A549 (cell line): Measurements from ENCODE around the gene ANKRD34A. TPM values are rescaled to one million over a fixed set of nuclear protein-coding genes. Genes with fewer than 3 reads are reported as not detected.

Source experiments
- ATAC-seq, 2 experiments: fragments of 200-7000 bp in 1 of 2; fragments of >200 bp in 1 of 2; cut with Nextera tagmentation in 1 of 2; cut with Tn5 transposase in 1 of 2; 3 replicates each; pipeline versions ENCODE4 v1.8.0 to v1.9.1; 2018 to 2020; ENCODE audit warnings: mild to moderate bottlenecking in 1 of 2, moderate library complexity in 1 of 2
- CTCF ChIA-PET: fragments of 300-600 bp; sonication (Branson Sonifier 250); formaldehyde crosslinking; extraction: SDS; loops from one replicate; lab custom pipeline; 2021; ENCODE audit warnings: antibody characterized with exemption, inconsistent platforms; lab: Yijun Ruan, JAX
- POLR2A ChIA-PET: fragments of 350-600 bp; formaldehyde crosslinking; extraction: SDS; loops from one replicate; lab custom pipeline; 2021; ENCODE audit warnings: antibody characterized with exemption, inconsistent platforms; lab: Yijun Ruan, JAX
- DNase-seq, 2 experiments: peaks; one replicate each; pipeline versions ENCODE4 v3.0.0 to v3.0.0-alpha.2; 2011 to 2016; ENCODE audit warnings: low read depth in 1 of 2, low spot score in 1 of 2
- FAIRE-seq: peaks from 2 replicates; lab custom pipeline; 2011; peaks lifted over from hg19 to GRCh38; lab: Jason Lieb, UNC
- H3K27ac ChIP-seq, 2 experiments: fragments of >200 bp; sonication (Bioruptor Twin); formaldehyde crosslinking; 3 replicates each; pipeline ENCODE4 v1.5.1; 2016 to 2017
- H3K4me1 ChIP-seq: fragments of >200 bp; sonication (Bioruptor Twin); formaldehyde crosslinking; 3 replicates; pipeline ENCODE4 v1.6.1; 2016
- H3K4me2 ChIP-seq: fragments of >200 bp; sonication (Bioruptor Twin); formaldehyde crosslinking; 3 replicates; pipeline ENCODE4 v1.6.1; 2016
- H3K4me3 ChIP-seq: fragments of >200 bp; sonication (Bioruptor Twin); formaldehyde crosslinking; 3 replicates; pipeline ENCODE4 v1.5.1; 2016
- H3K9me3 ChIP-seq: fragments of >200 bp; sonication (Bioruptor Twin); formaldehyde crosslinking; 3 replicates; pipeline ENCODE4 v1.6.1; 2016
- CBX2 ChIP-seq: fragments of 200-600 bp; sonication (generic); IDR thresholded peaks from 2 replicates; pipeline ENCODE4 v1.6.1; 2016; ENCODE audit warnings: low read depth, mild to moderate bottlenecking, borderline replicate concordance
- EHF ChIP-seq: fragments of 250-450 bp; sonication (Bioruptor Pico); IDR thresholded peaks from 2 replicates; pipeline ENCODE4 v1.5.0; 2020; ENCODE audit warnings: mild to moderate bottlenecking
- EP300 ChIP-seq, 2 experiments: fragments of >200 bp; sonication (Bioruptor Twin); formaldehyde crosslinking; IDR thresholded peaks; 2 replicates in 1 of 2; 3 replicates in 1 of 2; pipeline ENCODE4 v1.6.1; 2016 to 2017
- FOSL2 ChIP-seq, 2 experiments: fragments of 450-650 bp in 1 of 2; fragments of >200 bp in 1 of 2; sonication (Bioruptor Twin) in 1 of 2; formaldehyde crosslinking; IDR thresholded peaks; 2 replicates each; pipeline versions ENCODE4 v1.5.0 to v1.6.1; 2016 to 2020; ENCODE audit warnings: mild to moderate bottlenecking in 1 of 2, moderate library complexity in 1 of 2
- FOXS1 ChIP-seq: fragments of 250-450 bp; sonication (Bioruptor Pico); IDR thresholded peaks from 2 replicates; pipeline ENCODE4 v1.5.0; 2020; ENCODE audit warnings: mild to moderate bottlenecking, moderate library complexity
- HDAC2 ChIP-seq: fragments of 200-600 bp; sonication (generic); IDR thresholded peaks from 2 replicates; pipeline ENCODE4 v1.6.1; 2016
- HEYL ChIP-seq: fragments of 250-450 bp; sonication (Bioruptor Pico); IDR thresholded peaks from 2 replicates; pipeline ENCODE4 v1.8.0; 2021; ENCODE audit warnings: mild to moderate bottlenecking, moderate library complexity
- HOXA7 ChIP-seq: fragments of 250-450 bp; sonication (Bioruptor Pico); IDR thresholded peaks from 2 replicates; pipeline ENCODE4 v1.5.0; 2020; ENCODE audit warnings: mild to moderate bottlenecking, moderate library complexity
- NFE2L2 ChIP-seq: fragments of 150-350 bp; conservative IDR thresholded peaks from 2 replicates; pipeline ENCODE4 v1.6.1; 2014; ENCODE audit warnings: low read length
- NR3C1 ChIP-seq: fragments of >200 bp; sonication (Bioruptor Twin); formaldehyde crosslinking; IDR thresholded peaks from 3 replicates; pipeline ENCODE4 v1.6.1; 2017
- PHF8 ChIP-seq: fragments of 200-600 bp; sonication (generic); IDR thresholded peaks from 2 replicates; pipeline ENCODE4 v1.6.1; 2016; ENCODE audit warnings: low read depth, mild to moderate bottlenecking, antibody characterized with exemption, moderate library complexity, borderline replicate concordance
- RFX5 ChIP-seq: fragments of 450-650 bp; IDR thresholded peaks from 2 replicates; pipeline ENCODE4 v1.7.1; 2014; ENCODE audit warnings: antibody characterized with exemption, mild to moderate bottlenecking, moderate library complexity
- RNF2 ChIP-seq: fragments of 200-600 bp; sonication (generic); IDR thresholded peaks from 2 replicates; pipeline ENCODE4 v1.6.1; 2016; ENCODE audit warnings: low read depth, mild to moderate bottlenecking, antibody characterized with exemption, moderate library complexity, borderline replicate concordance
- SMC3 ChIP-seq: fragments of >200 bp; sonication (Bioruptor Twin); formaldehyde crosslinking; IDR thresholded peaks from 3 replicates; pipeline ENCODE4 v1.6.1; 2018; ENCODE audit warnings: inconsistent platforms
- TP53 ChIP-seq: fragments of 250-450 bp; sonication (Bioruptor Pico); IDR thresholded peaks from 2 replicates; pipeline ENCODE4 v1.5.0; 2021; ENCODE audit warnings: mild to moderate bottlenecking, moderate library complexity
- ZC3H11A ChIP-seq: fragments of 450-650 bp; IDR thresholded peaks from 2 replicates; pipeline ENCODE4 v1.6.1; 2014; ENCODE audit warnings: antibody characterized with exemption, mild to moderate bottlenecking
- ZNF302 ChIP-seq: fragments of 250-450 bp; sonication (Bioruptor Pico); IDR thresholded peaks from 2 replicates; pipeline ENCODE4 v1.9.0; 2021; ENCODE audit warnings: inconsistent platforms, mild to moderate bottlenecking, moderate library complexity
- ZSCAN20 ChIP-seq: fragments of 250-450 bp; sonication (Bioruptor Pico); IDR thresholded peaks from 2 replicates; pipeline ENCODE4 v1.8.0; 2022; ENCODE audit warnings: mild to moderate bottlenecking, moderate library complexity
- whole genome bisulfite sequencing: methylation state at CpG from one replicate; pipeline ENCODE4 v1.1.6; 2017; ENCODE audit errors: missing lambda C conversion rate; 5-methylcytosine and 5-hydroxymethylcytosine counted together
- polyA plus RNA-seq, 4 experiments: library from polyadenylated mRNA; depleted of rRNA in 3 of 4; stranded (reverse); fragments of >200 nt; fragmentation: RNase III in 1 of 4; extraction: RNeasy Plus Mini Kit Qiagen cat#74134 plus additional on column Dnase treatment in 1 of 4; gene quantifications; 2 replicates in 3 of 4; 3 replicates in 1 of 4; pipeline ENCODE4 v1.2.3, GENCODE V29; 2011 to 2017
- TF ChIP-seq, protein P1 (sequence below): fragments of >200 bp; sonication (Bioruptor Twin); formaldehyde crosslinking; IDR thresholded peaks from 2 replicates; pipeline ENCODE4 v1.6.1; 2016
- TF ChIP-seq, protein P2 (sequence below): fragments of 150-350 bp; IDR thresholded peaks from 2 replicates; pipeline ENCODE4 v1.6.1; 2014; ENCODE audit warnings: low read depth, mild to moderate bottlenecking, low read length
- TF ChIP-seq, protein P3 (sequence below): fragments of 200-600 bp; sonication (generic); IDR thresholded peaks from 2 replicates; pipeline ENCODE4 v1.6.1; 2016; ENCODE audit warnings: antibody characterized with exemption, mild to moderate bottlenecking, moderate library complexity

The ANKRD34A gene
- polyA plus RNA-seq, 2 of the 4 experiments (the other 2 are of a cell fraction) = 0.30 to 0.39 TPM

DNA sequence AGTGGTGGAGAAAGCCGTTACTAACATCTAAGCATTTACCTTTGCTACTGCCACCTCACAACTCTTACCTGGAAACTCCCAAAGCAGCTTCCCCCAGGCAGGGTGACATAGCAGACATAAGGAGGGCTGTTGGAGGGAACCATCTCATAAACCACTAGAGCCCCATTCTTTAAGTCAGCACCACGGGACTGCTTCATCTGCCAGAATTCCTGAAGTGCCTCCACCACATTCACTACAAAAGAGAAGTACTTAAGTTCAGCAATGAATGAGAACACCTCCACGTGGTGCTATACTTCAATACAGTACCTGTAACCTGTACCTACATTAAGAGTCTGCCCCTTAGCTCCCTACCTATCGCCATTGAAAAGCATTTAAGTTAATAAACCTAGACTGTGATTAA, 16.8 kb downstream of the ANKRD34A start:
- POLR2A ChIA-PET = no interaction called here
- H3K4me3 ChIP-seq = no peak overlapping the region
- no peaks in the 10 kb centered on the region for H3K4me1 ChIP-seq
- whole genome bisulfite sequencing = 88% methylated on average over 4 of the region's 4 CpGs
- ATAC-seq = no peak
- no peak for DNase-seq
- no peak overlapping the region for H3K27ac ChIP-seq
- FAIRE-seq = no peak
- CTCF ChIA-PET = interaction anchor here (1.0 to 1.2 kb wide), 2 partner anchors 17 to 103 kb away, joined by 4 to 5 read pairs; partner anchors contain the start of genes ANKRD34A, NUDT17 and POLR3GL
- H3K9me3 ChIP-seq = no peaks in the 10 kb centered on the region
- TF ChIP-seq, protein P1, sequence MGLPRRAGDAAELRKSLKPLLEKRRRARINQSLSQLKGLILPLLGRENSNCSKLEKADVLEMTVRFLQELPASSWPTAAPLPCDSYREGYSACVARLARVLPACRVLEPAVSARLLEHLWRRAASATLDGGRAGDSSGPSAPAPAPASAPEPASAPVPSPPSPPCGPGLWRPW = no peak
- TF ChIP-seq ZNF302 (CRISPR knock-in tag) = no peak
- no peak for TF ChIP-seq ZSCAN20 (CRISPR knock-in tag)
- no peak for TF ChIP-seq RNF2
- no peak for TF ChIP-seq RFX5
- TF ChIP-seq, protein P2, sequence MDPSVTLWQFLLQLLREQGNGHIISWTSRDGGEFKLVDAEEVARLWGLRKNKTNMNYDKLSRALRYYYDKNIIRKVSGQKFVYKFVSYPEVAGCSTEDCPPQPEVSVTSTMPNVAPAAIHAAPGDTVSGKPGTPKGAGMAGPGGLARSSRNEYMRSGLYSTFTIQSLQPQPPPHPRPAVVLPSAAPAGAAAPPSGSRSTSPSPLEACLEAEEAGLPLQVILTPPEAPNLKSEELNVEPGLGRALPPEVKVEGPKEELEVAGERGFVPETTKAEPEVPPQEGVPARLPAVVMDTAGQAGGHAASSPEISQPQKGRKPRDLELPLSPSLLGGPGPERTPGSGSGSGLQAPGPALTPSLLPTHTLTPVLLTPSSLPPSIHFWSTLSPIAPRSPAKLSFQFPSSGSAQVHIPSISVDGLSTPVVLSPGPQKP = no peak
- TF ChIP-seq, protein P3, sequence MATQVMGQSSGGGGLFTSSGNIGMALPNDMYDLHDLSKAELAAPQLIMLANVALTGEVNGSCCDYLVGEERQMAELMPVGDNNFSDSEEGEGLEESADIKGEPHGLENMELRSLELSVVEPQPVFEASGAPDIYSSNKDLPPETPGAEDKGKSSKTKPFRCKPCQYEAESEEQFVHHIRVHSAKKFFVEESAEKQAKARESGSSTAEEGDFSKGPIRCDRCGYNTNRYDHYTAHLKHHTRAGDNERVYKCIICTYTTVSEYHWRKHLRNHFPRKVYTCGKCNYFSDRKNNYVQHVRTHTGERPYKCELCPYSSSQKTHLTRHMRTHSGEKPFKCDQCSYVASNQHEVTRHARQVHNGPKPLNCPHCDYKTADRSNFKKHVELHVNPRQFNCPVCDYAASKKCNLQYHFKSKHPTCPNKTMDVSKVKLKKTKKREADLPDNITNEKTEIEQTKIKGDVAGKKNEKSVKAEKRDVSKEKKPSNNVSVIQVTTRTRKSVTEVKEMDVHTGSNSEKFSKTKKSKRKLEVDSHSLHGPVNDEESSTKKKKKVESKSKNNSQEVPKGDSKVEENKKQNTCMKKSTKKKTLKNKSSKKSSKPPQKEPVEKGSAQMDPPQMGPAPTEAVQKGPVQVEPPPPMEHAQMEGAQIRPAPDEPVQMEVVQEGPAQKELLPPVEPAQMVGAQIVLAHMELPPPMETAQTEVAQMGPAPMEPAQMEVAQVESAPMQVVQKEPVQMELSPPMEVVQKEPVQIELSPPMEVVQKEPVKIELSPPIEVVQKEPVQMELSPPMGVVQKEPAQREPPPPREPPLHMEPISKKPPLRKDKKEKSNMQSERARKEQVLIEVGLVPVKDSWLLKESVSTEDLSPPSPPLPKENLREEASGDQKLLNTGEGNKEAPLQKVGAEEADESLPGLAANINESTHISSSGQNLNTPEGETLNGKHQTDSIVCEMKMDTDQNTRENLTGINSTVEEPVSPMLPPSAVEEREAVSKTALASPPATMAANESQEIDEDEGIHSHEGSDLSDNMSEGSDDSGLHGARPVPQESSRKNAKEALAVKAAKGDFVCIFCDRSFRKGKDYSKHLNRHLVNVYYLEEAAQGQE = no peak
- TF ChIP-seq EP300 (IDR thresholded peaks at IDR 0.05) = no peak
- no peak for TF ChIP-seq SMC3
- TF ChIP-seq FOXS1 = no peak
- no peak for TF ChIP-seq HDAC2
- TF ChIP-seq PHF8 = no peak
- no peak for TF ChIP-seq ZC3H11A
- no peak overlapping the region for H3K4me2 ChIP-seq

DNA sequence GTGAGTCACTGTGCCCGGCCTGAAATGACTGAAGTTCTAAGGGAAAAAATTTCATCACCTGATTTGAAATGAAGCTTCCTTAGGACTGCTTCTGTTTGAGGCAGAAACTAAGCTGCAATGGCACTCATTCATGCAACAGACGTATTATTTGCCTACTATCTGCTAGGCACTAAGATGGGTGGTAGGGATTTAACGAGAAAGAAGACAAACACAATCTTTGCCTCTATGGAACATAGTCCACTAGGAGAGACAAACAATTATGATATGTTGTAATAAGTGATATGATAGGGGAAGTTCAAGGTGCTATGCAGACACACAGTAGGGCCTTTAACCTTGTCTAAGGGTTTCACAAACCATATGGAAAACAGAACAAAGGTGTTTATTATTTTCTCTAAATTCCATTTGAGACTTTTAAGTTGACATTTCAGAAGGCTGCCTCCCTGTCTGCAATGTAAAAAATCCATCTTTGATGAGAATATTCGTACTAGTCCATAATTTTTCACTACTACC, 17.8 kb downstream of the ANKRD34A start:
- H3K27ac ChIP-seq = no peak overlapping the region
- CTCF ChIA-PET = interaction anchor here (1.0 kb wide), 1 partner anchor 55 kb away, joined by 3 read pairs; no protein-coding TSS in a partner anchor
- DNase-seq (no peak), FAIRE-seq (no peak)
- 85% methylated on average over 4 of the region's 4 CpGs for WGBS
- no peak for TF ChIP-seq ZNF302 (CRISPR knock-in tag)
- TF ChIP-seq, protein P1 = no peak
- no peak for TF ChIP-seq EP300 (IDR thresholded peaks at IDR 0.05)
- TF ChIP-seq EHF (CRISPR knock-in tag) = no peak
- no peak for TF ChIP-seq HOXA7
- TF ChIP-seq TP53 = no peak
- no peak for TF ChIP-seq FOXS1
- no peak for TF ChIP-seq FOSL2 (IDR thresholded peaks at IDR 0.05)
- no peak for TF ChIP-seq FOSL2 (CRISPR knock-in tag; IDR thresholded peaks at IDR 0.05)
- TF ChIP-seq CBX2 = no peak
- TF ChIP-seq HEYL = no peak
- TF ChIP-seq, protein P3 = no peak
- TF ChIP-seq NR3C1 = no peak
- no peak for TF ChIP-seq NFE2L2
- TF ChIP-seq, all 56 proteins: peak for 0
- POLR2A ChIA-PET = interaction anchor here (1.0 to 1.2 kb wide), 2 partner anchors 10 to 19 kb away, joined by 3 read pairs; partner anchors contain the start of gene RBM8A
- Histone ChIP-seq H3K4me2 (no peak overlapping the region), H3K4me1 (no peaks in the 10 kb centered on the region), H3K4me3 (no peak overlapping the region), H3K9me3 (no peaks in the 10 kb centered on the region)
- no peak for ATAC-seq
